ENCODE measurements around the gene CATSPERZ.

Gene CATSPERZ

GRCh38 chr11:64264371-64264852 is 35.7 kb upstream of the CATSPERZ start:
- DNase-seq (ENCODE audit: low spot score) = no peak

GRCh38 chr11:64265176-64266160 is 34.7 kb upstream of the CATSPERZ start:
- no peak for DNase-seq (ENCODE audit: low spot score)

- DNase-seq (ENCODE audit: low spot score) = no peak
These were observed 33.8 kb upstream of the CATSPERZ start for GRCh38 chr11:64266339-64266738.

GRCh38 chr11:64267207-64267945 is 32.8 kb upstream of the CATSPERZ start:
- DNase-seq (ENCODE audit: low spot score) = no peak

- no peak for DNase-seq (ENCODE audit: low spot score)
These were observed 31.9 kb upstream of the CATSPERZ start for GRCh38 chr11:64268025-64268892.

- no peak for DNase-seq (ENCODE audit: low spot score)
These were observed 31.1 kb upstream of the CATSPERZ start for GRCh38 chr11:64268893-64269539.

- DNase-seq (ENCODE audit: low spot score) = peak; percentile 79
These were observed 30.5 kb upstream of the CATSPERZ start for GRCh38 chr11:64269540-64270220.

- no peak for DNase-seq (ENCODE audit: low spot score)
These were observed 24.9 kb upstream of the CATSPERZ start for GRCh38 chr11:64275031-64275800.

GRCh38 chr11:64275841-64276240 is 24.3 kb upstream of the CATSPERZ start:
- no peak for DNase-seq (ENCODE audit: low spot score)

- no peak for DNase-seq (ENCODE audit: low spot score)
These were observed 23.3 kb upstream of the CATSPERZ start for GRCh38 chr11:64276653-64277431.

- DNase-seq (ENCODE audit: low spot score) = no peak
These were observed 21.5 kb upstream of the CATSPERZ start for GRCh38 chr11:64278576-64279190.

GRCh38 chr11:64281957-64282770 is 18.0 kb upstream of the CATSPERZ start:
- no peak for DNase-seq (ENCODE audit: low spot score)

GRCh38 chr11:64283092-64283491 is 17.1 kb upstream of the CATSPERZ start:
- DNase-seq (ENCODE audit: low spot score) = no peak

GRCh38 chr11:64284048-64284961 is 15.9 kb upstream of the CATSPERZ start, which contains the start of gene BAD:
TSS of gene BAD (minus strand) at chr11:64284665. CDS start at chr11:64284368, 297 bp downstream.
- DNase-seq (ENCODE audit: low spot score) = peak; percentile 94

- peak; percentile 74 for DNase-seq (ENCODE audit: low spot score)
These were observed 14.9 kb upstream of the CATSPERZ start, which contains the start of gene GPR137 for GRCh38 chr11:64284962-64285884. TSS of gene GPR137 (plus strand) at chr11:64285848. CDS start at chr11:64286525, 677 bp downstream.
